CD4-positive, alpha-beta memory T cell (primary cell): ENCODE measurements around the gene VTCN1. TPM values are rescaled to one million over a fixed set of nuclear protein-coding genes. Genes with fewer than 3 reads are reported as not detected.

Experiments used
- CTCF ChIA-PET: fragments of 350-600 bp; sonication (Branson Sonifier 250); formaldehyde crosslinking; loops from one replicate; lab custom pipeline; 2021; ENCODE audit warnings: inconsistent platforms; ENCODE audit not compliant: partially characterized antibody; lab: Charles Lee
- POLR2A ChIA-PET: fragments of 350-600 bp; sonication (Branson Sonifier 250); formaldehyde crosslinking; loops from one replicate; lab custom pipeline; 2021; ENCODE audit not compliant: partially characterized antibody; lab: Charles Lee
- DNase-seq, 5 donors: peaks; one replicate each; pipeline versions ENCODE4 v3.0.0 to v3.0.0-alpha.2; 2020 to 2022; ENCODE audit warnings: mixed read lengths in 1 of 5
- H3K27ac ChIP-seq: one replicate; pipeline ENCODE4 v1.7.0; 2013; ENCODE audit warnings: low read depth, low read length
- H3K27me3 ChIP-seq: 2 replicates; pipeline ENCODE4 v1.7.0; 2013; ENCODE audit warnings: mild to moderate bottlenecking, low read length, moderate library complexity; ENCODE audit not compliant: insufficient read depth
- H3K36me3 ChIP-seq: 2 replicates; pipeline ENCODE4 v1.7.0; 2013; ENCODE audit warnings: mild to moderate bottlenecking, low read length, moderate library complexity; ENCODE audit not compliant: insufficient read depth
- H3K4me1 ChIP-seq: 2 replicates; pipeline ENCODE4 v1.7.0; 2013; ENCODE audit warnings: mild to moderate bottlenecking, low read length, moderate library complexity; ENCODE audit not compliant: insufficient read depth
- H3K4me3 ChIP-seq, 2 donors: one replicate each; pipeline ENCODE4 v1.7.0; 2013; ENCODE audit warnings: low read length in 2 of 2, mild to moderate bottlenecking in 1 of 2
- H3K9me3 ChIP-seq, 2 donors: one replicate each; pipeline ENCODE4 v1.7.0; 2013; ENCODE audit warnings: low read length in 2 of 2, control low read depth in 1 of 2; ENCODE audit not compliant: control insufficient read depth in 1 of 2
- H3K27ac Mint-ChIP-seq, 7 donors: one replicate each; pipeline ENCODE4 v1.8.0; 2020 to 2021; ENCODE audit warnings: mixed read lengths in 7 of 7, mild to moderate bottlenecking in 6 of 7, inconsistent platforms in 3 of 7, moderate library complexity in 3 of 7
- H3K27me3 Mint-ChIP-seq, 2 donors: one replicate each; pipeline ENCODE4 v1.8.0; 2020 to 2021; ENCODE audit warnings: mixed read lengths in 2 of 2
- H3K36me3 Mint-ChIP-seq, 2 donors: one replicate each; pipeline ENCODE4 v1.8.0; 2020 to 2021; ENCODE audit warnings: mixed read lengths in 2 of 2, inconsistent platforms in 1 of 2, mild to moderate bottlenecking in 1 of 2
- H3K4me1 Mint-ChIP-seq, 4 donors: one replicate each; pipeline ENCODE4 v1.8.0; 2020 to 2021; ENCODE audit warnings: mixed read lengths in 4 of 4, mild to moderate bottlenecking in 1 of 4
- H3K4me3 Mint-ChIP-seq, 8 donors: one replicate each; pipeline ENCODE4 v1.8.0; 2020 to 2021; ENCODE audit warnings: mixed read lengths in 8 of 8, mild to moderate bottlenecking in 7 of 8, moderate library complexity in 6 of 8, inconsistent platforms in 3 of 8
- H3K9me3 Mint-ChIP-seq, 8 donors: one replicate each; pipeline ENCODE4 v1.8.0; 2020 to 2021; ENCODE audit warnings: mixed read lengths in 8 of 8, mild to moderate bottlenecking in 5 of 8, inconsistent platforms in 3 of 8, moderate library complexity in 1 of 8
- intact Hi-C: fragments of 100-400 bp; cut with micrococcal nuclease; formaldehyde crosslinking; loops from one replicate; pipeline ENCODE4 v1.15.1; 2023
- polyA plus RNA-seq, 2 donors: library from polyadenylated mRNA; unstranded; fragments of 300-500 nt; fragmentation: Illumina TruSeq; gene quantifications; one replicate each; pipeline ENCODE4 v1.2.3, GENCODE V29; 2021
- total RNA-seq, 2 experiments: library from RNA; stranded (reverse); gene quantifications; one replicate each; pipeline ENCODE4 v1.2.3, GENCODE V29; 2021

Gene VTCN1
- total and polyA plus RNA-seq, 4 experiments from 2014 or later: not detected

DNA sequence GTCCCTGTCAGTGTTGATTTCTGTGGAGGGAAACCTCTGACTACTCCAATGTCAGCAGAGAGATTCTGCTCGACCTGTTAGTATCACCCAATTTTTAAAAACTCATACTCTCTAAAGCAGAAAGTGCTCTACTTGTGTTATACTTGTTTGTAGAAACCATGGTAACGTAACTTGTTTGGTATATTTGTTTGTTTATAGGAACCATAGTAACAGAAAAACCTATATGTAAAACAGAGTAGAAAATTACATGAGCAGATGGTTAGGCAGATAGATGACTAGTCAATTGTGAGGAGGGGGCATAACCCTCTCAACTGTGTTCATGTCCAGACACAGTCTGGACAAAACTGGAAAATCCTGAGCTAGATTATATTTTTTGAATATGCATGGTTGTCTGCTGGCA lies 95.8 kb downstream of the VTCN1 start:
- H3K4me1 ChIP-seq: peaks cover 11% of the 10 kb centered on the region
- POLR2A ChIA-PET: no interaction called here
- peak in 3 of 5 donors; percentile 17 to 27 (median 19) for DNase-seq
- Mint-ChIP-seq H3K9me3 (no peaks in the 10 kb centered on the region), H3K4me3 (no peak overlapping the region), H3K4me1 (peaks cover 10 to 21% (median 15%) of the 10 kb centered on the region in 4 donors), H3K27ac (peak overlapping the region in 5 of 7 donors; percentile 1 to 83 (median 63)), H3K27me3 (no peaks in the 10 kb centered on the region), H3K36me3 (no peaks in the 10 kb centered on the region)
- no peaks in the 10 kb centered on the region for H3K36me3 ChIP-seq
- no peaks in the 10 kb centered on the region for H3K27me3 ChIP-seq
- H3K4me3 ChIP-seq: no peak overlapping the region
- no peak overlapping the region for H3K27ac ChIP-seq
- intact Hi-C loops: no loop called here
- CTCF ChIA-PET: interaction anchor here (0.7 to 3.5 kb wide), 3 partner anchors 13 to 402 kb away, joined by 3 to 24 read pairs (median 3); no protein-coding TSS in a partner anchor
- no peaks in the 10 kb centered on the region for H3K9me3 ChIP-seq

DNA sequence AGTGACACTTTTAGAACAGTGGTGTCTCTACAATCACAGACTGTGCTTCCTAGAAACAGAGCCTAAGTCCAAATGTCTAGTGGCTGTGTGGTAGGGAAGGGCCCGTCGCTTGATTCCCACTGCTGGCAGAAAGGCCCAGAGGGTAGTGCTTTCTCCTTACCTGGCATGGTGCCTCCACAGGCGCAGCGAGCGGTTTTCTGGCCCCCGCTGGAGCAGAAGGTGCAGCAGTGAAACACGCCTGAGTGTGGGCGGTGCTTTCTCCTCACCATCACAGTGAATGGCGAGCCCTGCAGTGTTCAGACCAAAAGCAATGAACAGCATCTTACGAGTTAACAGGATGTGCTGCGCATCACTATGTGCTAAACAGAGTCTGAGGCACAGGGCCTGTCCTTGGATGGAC lies 97.5 kb downstream of the VTCN1 start:
- H3K27ac Mint-ChIP-seq: peak overlapping the region in 2 of 7 donors; percentile 7 to 21
- Histone ChIP-seq H3K9me3 (no peaks in the 10 kb centered on the region), H3K36me3 (no peaks in the 10 kb centered on the region), H3K4me1 (peaks cover 11% of the 10 kb centered on the region), H3K4me3 (no peak overlapping the region), H3K27ac (no peak overlapping the region), H3K27me3 (no peaks in the 10 kb centered on the region)
- no peak for DNase-seq
- no peaks in the 10 kb centered on the region for H3K36me3 Mint-ChIP-seq
- intact Hi-C loops: no loop called here
- H3K4me3 Mint-ChIP-seq: no peak overlapping the region
- POLR2A ChIA-PET: no interaction called here
- no peaks in the 10 kb centered on the region for H3K27me3 Mint-ChIP-seq
- CTCF ChIA-PET: interaction anchor here (1.6 to 3.5 kb wide), 2 partner anchors 9 to 15 kb away, joined by 7 to 24 read pairs; no protein-coding TSS in a partner anchor
- H3K9me3 Mint-ChIP-seq: no peaks in the 10 kb centered on the region
- H3K4me1 Mint-ChIP-seq: peaks cover 14 to 28% (median 19%) of the 10 kb centered on the region in 4 donors

DNA sequence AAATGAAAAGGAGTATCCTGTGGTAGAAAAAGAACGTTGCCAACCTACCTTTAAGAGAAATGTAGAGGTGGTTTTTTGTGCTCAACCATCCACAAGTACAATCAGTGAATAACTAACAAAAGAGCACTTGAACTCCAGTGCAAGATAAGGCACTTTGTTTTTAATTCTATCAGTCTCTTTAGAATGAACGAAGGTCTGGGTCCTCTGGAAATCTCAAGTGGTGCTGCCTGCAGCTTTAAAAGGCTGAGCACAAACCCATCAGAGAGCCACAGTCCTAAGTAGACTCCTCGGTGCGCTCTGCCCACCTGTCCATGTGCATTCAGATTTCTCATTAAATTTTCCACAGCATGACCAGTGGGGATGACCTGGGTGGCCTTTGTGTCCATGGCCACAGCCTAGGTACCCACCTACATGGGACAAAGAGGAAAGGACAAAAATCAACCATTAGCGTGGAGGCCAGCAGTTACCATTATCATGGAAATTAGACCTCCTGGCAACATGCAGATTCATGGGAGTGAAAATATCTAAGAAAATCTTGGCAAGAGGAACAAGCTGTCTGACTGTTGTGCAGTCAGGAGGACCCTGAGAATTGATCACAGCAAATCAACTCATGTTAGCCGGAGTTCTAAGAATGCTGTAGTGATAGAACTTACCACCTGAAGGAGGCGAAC lies 98.5 kb downstream of the VTCN1 start:
- no peak overlapping the region for H3K27ac ChIP-seq
- intact Hi-C loops: no loop called here
- no peak for DNase-seq
- POLR2A ChIA-PET: no interaction called here
- no peak overlapping the region for H3K4me3 ChIP-seq
- H3K27me3 ChIP-seq: no peaks in the 10 kb centered on the region
- Mint-ChIP-seq H3K9me3 (no peaks in the 10 kb centered on the region), H3K27ac (no peak overlapping the region), H3K4me3 (no peak overlapping the region), H3K36me3 (no peaks in the 10 kb centered on the region), H3K27me3 (no peaks in the 10 kb centered on the region), H3K4me1 (peaks cover 14 to 28% (median 19%) of the 10 kb centered on the region in 4 donors)
- peaks cover 11% of the 10 kb centered on the region for H3K4me1 ChIP-seq
- CTCF ChIA-PET: interaction anchor here (1.3 kb wide), 1 partner anchor 10 kb away, joined by 7 read pairs; no protein-coding TSS in a partner anchor
- H3K36me3 ChIP-seq: no peaks in the 10 kb centered on the region
- H3K9me3 ChIP-seq: no peaks in the 10 kb centered on the region

DNA sequence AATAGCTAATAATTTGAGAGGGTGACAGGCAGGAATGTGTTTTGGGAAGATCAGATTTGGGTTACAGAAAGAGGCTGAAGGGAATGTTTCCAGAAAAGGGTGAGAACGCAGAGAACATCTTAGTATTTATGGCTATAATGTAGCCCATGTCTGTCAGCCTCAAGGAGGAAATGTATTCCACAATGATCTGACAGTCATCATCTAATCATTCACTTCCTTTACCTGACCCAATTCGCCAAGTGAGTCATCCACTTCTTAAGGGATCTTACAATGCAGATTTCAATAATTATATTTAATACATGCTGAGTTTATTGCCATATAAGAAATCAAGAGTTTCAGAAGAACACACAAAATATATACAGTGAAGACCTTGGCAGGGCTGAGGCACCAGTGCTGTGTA lies 100.0 kb downstream of the VTCN1 start:
- Mint-ChIP-seq H3K36me3 (peaks cover 0 to 3% of the 10 kb centered on the region in 2 donors), H3K4me1 (peaks cover 18 to 33% (median 21%) of the 10 kb centered on the region in 4 donors), H3K9me3 (no peaks in the 10 kb centered on the region), H3K4me3 (no peak overlapping the region), H3K27ac (peak overlapping the region in 2 of 7 donors; percentile 24 to 72), H3K27me3 (no peaks in the 10 kb centered on the region)
- Histone ChIP-seq H3K4me3 (no peak overlapping the region), H3K27ac (no peak overlapping the region), H3K36me3 (no peaks in the 10 kb centered on the region), H3K27me3 (no peaks in the 10 kb centered on the region), H3K9me3 (no peaks in the 10 kb centered on the region), H3K4me1 (peaks cover 11% of the 10 kb centered on the region)
- POLR2A ChIA-PET: no interaction called here
- DNase-seq: no peak
- CTCF ChIA-PET: interaction anchor here (0.7 to 1.5 kb wide), 4 partner anchors 11 to 18 kb away, joined by 3 to 7 read pairs (median 6); no protein-coding TSS in a partner anchor
- intact Hi-C loops: no loop called here

DNA sequence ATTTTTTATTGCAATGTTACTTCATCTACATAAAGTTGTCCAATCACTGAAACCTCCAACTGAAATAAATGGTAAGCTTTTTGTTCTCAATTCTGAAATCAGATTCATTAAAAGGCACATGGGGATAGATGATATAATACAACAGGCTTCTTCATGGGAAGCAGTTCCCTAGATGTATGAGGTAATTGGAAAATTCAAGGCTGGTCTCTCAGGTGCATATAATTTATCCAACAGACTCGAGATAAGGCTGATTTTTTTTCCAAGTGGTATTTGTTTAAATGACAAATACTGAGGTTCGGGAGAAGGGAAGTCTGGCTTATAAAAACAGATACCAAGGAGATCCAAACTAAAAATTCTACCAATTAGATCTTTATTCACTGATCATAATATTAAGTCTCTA lies 103.4 kb downstream of the VTCN1 start:
- Histone ChIP-seq H3K27me3 (no peaks in the 10 kb centered on the region), H3K4me1 (no peaks in the 10 kb centered on the region), H3K4me3 (no peak overlapping the region), H3K27ac (no peak overlapping the region), H3K9me3 (no peaks in the 10 kb centered on the region), H3K36me3 (no peaks in the 10 kb centered on the region)
- Mint-ChIP-seq H3K9me3 (no peaks in the 10 kb centered on the region), H3K27ac (no peak overlapping the region), H3K36me3 (peaks cover 11 to 18% of the 10 kb centered on the region in 2 donors), H3K4me1 (peaks cover 10 to 23% (median 12%) of the 10 kb centered on the region in 4 donors), H3K27me3 (no peaks in the 10 kb centered on the region), H3K4me3 (no peak overlapping the region)
- ChIA-PET POLR2A (no interaction called here), CTCF (no interaction called here)
- intact Hi-C loops: no loop called here
- no peak for DNase-seq

DNA sequence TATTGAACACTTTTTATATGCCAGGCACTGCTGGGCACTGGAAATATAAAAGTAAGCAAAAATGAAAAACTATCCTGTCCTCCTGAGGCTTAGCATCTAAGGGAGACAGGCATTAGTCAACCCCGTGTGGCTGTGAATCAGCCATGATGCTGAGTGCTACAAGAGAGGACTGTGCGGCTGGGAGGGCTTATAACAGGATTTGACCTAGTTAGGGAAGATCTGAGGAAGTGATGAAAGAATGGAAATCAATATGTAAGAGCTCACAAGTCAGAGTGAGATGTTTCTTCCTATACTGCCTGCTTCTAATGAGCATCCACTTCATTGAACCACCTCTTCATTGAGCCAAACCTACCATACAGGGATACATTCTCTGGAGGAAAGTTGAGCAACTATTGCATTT lies 104.2 kb downstream of the VTCN1 start:
- no peaks in the 10 kb centered on the region for H3K9me3 Mint-ChIP-seq
- DNase-seq: peak in 1 of 5 donors; percentile 42
- H3K4me1 Mint-ChIP-seq: peaks cover 10 to 23% (median 14%) of the 10 kb centered on the region in 4 donors
- H3K4me3 Mint-ChIP-seq: no peak overlapping the region
- no peak overlapping the region for H3K27ac ChIP-seq
- ChIA-PET CTCF (no interaction called here), POLR2A (no interaction called here)
- peaks cover 19 to 26% of the 10 kb centered on the region in 2 donors for H3K36me3 Mint-ChIP-seq
- no peaks in the 10 kb centered on the region for H3K9me3 ChIP-seq
- no peaks in the 10 kb centered on the region for H3K4me1 ChIP-seq
- H3K27ac Mint-ChIP-seq: peak overlapping the region in 1 of 7 donors; percentile 44
- no peaks in the 10 kb centered on the region for H3K36me3 ChIP-seq
- H3K27me3 Mint-ChIP-seq: no peaks in the 10 kb centered on the region
- no peaks in the 10 kb centered on the region for H3K27me3 ChIP-seq
- no peak overlapping the region for H3K4me3 ChIP-seq
- intact Hi-C loops: no loop called here

DNA sequence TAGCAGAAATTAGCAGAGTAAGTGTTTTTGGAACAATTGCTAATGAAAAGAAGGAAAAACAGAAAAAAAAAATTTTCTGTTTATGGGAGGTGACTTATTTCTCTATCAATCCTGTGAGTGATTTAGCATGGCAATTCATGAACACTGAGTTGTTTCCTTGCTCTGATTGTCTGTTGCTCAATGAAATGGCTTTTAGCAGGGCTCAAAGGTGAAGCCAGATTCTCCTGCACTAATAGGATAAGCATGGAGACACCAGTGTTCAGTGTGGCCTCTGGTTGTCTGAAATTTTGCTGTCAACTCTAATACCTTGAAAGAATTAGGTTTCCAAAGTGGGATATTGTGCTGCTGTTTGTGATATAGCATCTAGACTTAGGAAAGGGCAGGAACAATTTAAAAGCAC lies 105.0 kb downstream of the VTCN1 start:
- H3K27ac ChIP-seq: no peak overlapping the region
- Mint-ChIP-seq H3K4me3 (no peak overlapping the region), H3K9me3 (no peaks in the 10 kb centered on the region), H3K27me3 (no peaks in the 10 kb centered on the region), H3K36me3 (peaks cover 25 to 31% of the 10 kb centered on the region in 2 donors), H3K4me1 (peaks cover 4 to 19% (median 13%) of the 10 kb centered on the region in 4 donors), H3K27ac (no peak overlapping the region)
- no peaks in the 10 kb centered on the region for H3K27me3 ChIP-seq
- H3K36me3 ChIP-seq: peaks cover 1% of the 10 kb centered on the region
- no peak overlapping the region for H3K4me3 ChIP-seq
- DNase-seq: no peak
- H3K4me1 ChIP-seq: no peaks in the 10 kb centered on the region
- CTCF ChIA-PET: no interaction called here
- no peaks in the 10 kb centered on the region for H3K9me3 ChIP-seq
- intact Hi-C loops: no loop called here
- POLR2A ChIA-PET: no interaction called here
